HG02840 (cell line): Measurements from ENCODE around the gene ZNF652.
"Not testable (repeated sequence)": the region's sequence is repeated elsewhere in the genome, so short reads cannot be mapped to it uniquely, and the experiment has no call there.

Experiments used
- ATAC-seq: cut with Tn5 transposase; IDR thresholded peaks from one replicate; pipeline ENCODE4 v1.9.1; 2021; ENCODE audit warnings: mild to moderate bottlenecking, moderate library complexity, moderate number of reproducible peaks; ENCODE audit not compliant: unreplicated experiment, low FRiP score

The ZNF652 gene

GRCh38 chr17:49318435-49318965 is 43.5 kb downstream of the ZNF652 start:
- ATAC-seq = no peak

- no peak for ATAC-seq
Observed at GRCh38 chr17:49316889-49317675, 45.0 kb downstream of the ZNF652 start.

GRCh38 chr17:49316258-49316570 is 45.8 kb downstream of the ZNF652 start:
- ATAC-seq = no peak

- ATAC-seq = no peak
Observed at GRCh38 chr17:49315551-49316257, 46.3 kb downstream of the ZNF652 start.

- no peak for ATAC-seq
Observed at GRCh38 chr17:49312722-49313121, 49.3 kb downstream of the ZNF652 start.

- ATAC-seq = no peak
Observed at GRCh38 chr17:49299996-49300395, 62.1 kb downstream of the ZNF652 start.

- ATAC-seq = no peak
Observed at GRCh38 chr17:49298371-49298976, 63.6 kb downstream of the ZNF652 start.

- no peak for ATAC-seq
Observed at GRCh38 chr17:49297141-49297540, 64.9 kb downstream of the ZNF652 start.

- ATAC-seq = no peak
Observed at GRCh38 chr17:49294122-49294521, 67.9 kb downstream of the ZNF652 start.

GRCh38 chr17:49292901-49293300 is 69.1 kb downstream of the ZNF652 start:
- ATAC-seq = no peak

GRCh38 chr17:49291929-49292328 is 70.1 kb downstream of the ZNF652 start:
- no peak for ATAC-seq

GRCh38 chr17:49290690-49291359 is 71.2 kb downstream of the ZNF652 start:
- no peak for ATAC-seq

- no peak for ATAC-seq
Observed at GRCh38 chr17:49288388-49288787, 73.7 kb downstream of the ZNF652 start.

- no peak for ATAC-seq
Observed at GRCh38 chr17:49287481-49287880, 74.6 kb downstream of the ZNF652 start.

GRCh38 chr17:49286261-49286973 is 75.6 kb downstream of the ZNF652 start:
- ATAC-seq = not testable (repeated sequence)

GRCh38 chr17:49285716-49286115 is 76.3 kb downstream of the ZNF652 start:
- ATAC-seq = no peak

- ATAC-seq = no peak
Observed at GRCh38 chr17:49280918-49281317, 81.1 kb downstream of the ZNF652 start.

GRCh38 chr17:49280061-49280460 is 82.0 kb downstream of the ZNF652 start:
- no peak for ATAC-seq

- ATAC-seq = not testable (repeated sequence)
Observed at GRCh38 chr17:49279263-49280015, 82.6 kb downstream of the ZNF652 start.
